Stimulated activated naive CD4-positive, alpha-beta T cell treated with Interleukin-2 at 50 U/mL for 16 hours (primary cell): ENCODE data around the gene LPCAT1.
"Not testable (repeated sequence)": the region's sequence is repeated elsewhere in the genome, so short reads cannot be mapped to it uniquely, and the experiment has no call there.

ENCODE experiments used
- DNase-seq: peaks from one replicate; lab custom pipeline; 2025; lab: John Stamatoyannopoulos, UW

LPCAT1 gene

GRCh38 chr5:1523793-1524480, at the start of gene LPCAT1:
Gene LPCAT1 (minus strand): TSS chr5:1523960. CDS start chr5:1523844, 116 bp downstream.
- DNase-seq = peak; percentile 65

DNA sequence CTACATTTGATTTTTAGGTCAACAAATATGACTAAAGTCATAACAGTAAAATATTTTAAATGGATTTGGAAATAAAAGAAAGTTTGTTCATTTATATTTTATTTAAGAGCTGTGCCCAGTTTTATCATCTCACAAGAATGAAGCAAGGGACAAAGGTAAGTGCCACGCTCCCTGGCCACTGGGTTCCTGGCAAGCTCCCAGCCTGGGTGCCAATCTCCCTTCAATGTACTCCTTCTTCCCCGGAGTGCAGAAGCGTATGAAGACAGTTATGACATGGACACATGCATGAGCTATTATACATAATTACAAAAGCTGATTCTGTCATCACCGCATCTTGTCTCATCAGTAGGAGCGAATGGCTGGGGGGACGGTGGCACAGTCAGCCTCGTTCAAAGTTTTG, 48.1 kb upstream of the LPCAT1 start:
- DNase-seq = not testable (repeated sequence)

DNA sequence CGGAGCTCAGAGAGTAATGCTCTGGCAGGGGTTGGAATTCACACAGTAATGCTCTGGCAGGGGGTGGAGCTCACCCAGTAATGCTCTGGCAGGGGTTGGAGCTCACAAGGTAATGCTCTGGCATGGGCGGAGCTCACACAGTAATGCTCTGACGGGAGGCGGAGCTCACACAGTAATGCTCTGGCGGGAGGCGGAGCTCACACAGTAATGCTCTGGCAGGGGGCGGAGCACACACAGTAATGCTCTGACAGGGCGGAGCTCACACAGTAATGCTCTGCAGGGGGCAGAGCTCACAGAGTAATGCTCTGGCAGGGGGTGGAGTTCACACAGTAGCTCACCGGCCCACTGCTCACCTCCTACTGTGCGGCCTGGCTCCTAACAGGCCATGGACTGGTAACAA, 47.2 kb upstream of the LPCAT1 start:
- DNase-seq = no peak

DNA sequence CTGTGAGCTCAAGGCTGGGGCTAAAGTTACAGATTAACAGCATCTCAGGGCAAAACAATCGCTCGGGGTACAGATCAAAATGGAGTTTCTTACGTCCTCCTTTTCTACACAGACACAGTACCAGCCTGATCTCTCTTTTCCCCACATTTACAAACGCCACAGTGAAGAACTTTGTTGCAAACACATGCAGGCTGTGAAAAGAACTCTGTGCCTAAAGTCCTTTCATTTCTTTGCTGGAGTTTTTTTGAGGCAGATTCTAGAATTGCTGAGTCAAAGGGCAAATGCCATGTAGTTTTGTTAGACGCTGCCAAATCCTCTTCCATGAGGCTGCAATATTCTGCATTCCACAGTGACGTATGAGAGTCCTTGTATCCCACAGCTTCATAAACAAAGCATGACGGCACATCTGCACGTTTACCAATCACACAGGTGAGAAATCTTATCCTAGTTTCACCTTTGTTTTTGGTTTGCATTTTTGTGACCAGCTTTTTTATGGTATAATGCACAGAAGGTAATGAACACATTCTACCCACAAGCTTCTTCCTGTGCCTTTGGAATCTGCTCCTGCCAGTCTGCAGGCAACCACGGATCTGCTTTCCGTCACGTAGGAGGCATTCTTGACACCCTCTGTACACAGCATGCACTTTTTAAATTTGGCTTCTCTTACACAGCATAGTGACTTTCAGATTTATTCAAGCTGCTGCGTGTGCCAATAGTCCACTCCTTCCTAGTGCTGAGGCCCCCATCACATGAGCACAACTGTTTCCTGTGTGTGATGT, 44.6 kb upstream of the LPCAT1 start:
- DNase-seq = no peak

DNA sequence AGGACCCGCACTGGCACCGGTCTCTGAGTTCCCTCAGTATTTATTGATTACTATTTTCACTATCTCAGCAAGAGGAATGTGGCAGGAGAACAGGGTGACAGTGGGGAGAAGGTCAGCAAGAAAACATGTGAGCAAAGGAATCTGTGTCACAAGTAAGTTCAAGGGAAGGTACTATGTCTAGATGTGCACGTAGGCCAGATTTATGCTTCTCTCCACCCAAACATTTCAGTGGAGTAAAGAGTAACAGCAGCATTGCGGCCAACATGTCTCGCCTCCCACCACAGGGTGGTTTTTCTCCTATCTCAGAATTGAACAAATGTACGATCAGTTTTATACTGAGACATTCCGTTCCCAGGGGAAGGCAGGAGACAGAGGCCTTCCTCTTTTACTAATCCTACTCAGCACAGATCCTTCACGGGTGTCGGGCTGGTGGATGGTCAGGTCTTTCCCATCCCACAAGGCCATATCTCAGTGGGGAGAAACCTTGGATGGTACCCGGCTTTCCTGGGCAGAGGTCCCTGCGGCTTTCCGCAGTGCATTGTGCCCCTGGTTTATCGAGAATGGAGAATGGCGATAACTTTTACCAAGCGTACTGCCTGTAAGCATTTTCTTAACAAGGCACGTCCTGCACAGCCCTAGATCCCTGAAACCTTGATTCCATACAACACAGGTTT, 43.9 kb upstream of the LPCAT1 start:
- DNase-seq = not testable (repeated sequence)

- no peak for DNase-seq
Measured at GRCh38 chr5:1565737-1566734, 42.3 kb upstream of the LPCAT1 start.

GRCh38 chr5:1564824-1565736, 41.3 kb upstream of the LPCAT1 start:
- no peak for DNase-seq

DNA sequence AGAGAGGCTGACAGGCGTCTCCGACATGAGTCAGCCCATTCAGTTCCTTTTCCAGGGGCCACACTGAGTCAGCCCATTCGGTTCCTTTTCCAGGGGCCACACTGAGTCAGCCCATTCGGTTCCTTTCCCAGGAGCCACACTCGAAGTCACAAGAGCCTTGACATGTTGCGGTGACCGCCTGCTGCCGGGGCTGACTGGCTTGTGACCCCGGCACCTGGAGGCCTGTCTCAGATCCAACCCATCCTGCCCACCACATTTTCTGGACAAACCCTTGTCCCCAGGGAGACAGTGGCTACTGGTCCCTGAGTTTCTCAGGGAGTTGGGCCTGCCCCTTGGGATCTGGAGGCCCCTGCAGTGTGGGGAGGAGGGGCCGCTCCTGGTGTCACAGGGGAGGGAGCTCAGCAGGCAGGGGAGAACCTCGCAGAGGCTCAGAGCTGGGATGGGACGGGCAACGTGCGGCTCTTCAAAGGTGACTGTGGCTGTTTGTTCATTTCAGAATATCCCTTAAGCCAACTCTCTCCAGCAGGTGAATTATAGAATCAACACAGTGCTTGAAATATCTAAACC, 40.5 kb upstream of the LPCAT1 start:
- DNase-seq = no peak

GRCh38 chr5:1563617-1564181, 39.9 kb upstream of the LPCAT1 start:
- DNase-seq = no peak

- no peak for DNase-seq
Measured at GRCh38 chr5:1563051-1563461, 39.3 kb upstream of the LPCAT1 start.

DNA sequence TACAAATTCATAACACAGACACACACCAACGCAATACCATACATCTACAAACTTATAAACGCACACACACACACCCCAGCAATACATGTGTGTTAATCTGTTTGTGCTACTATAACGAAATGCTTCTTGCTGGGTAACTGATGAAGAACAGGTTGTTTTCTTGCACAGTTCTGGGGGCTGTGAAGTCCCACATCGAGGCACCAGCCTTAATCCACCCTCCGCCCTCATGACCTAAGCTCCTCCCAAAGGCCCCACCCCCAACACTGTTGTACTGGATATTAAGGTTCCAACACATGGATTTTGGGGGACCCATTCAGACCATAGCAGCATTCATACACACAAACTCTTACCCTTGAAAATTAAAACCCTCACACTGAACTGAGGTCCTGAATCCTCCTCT, 38.8 kb upstream of the LPCAT1 start:
- DNase-seq = no peak

DNA sequence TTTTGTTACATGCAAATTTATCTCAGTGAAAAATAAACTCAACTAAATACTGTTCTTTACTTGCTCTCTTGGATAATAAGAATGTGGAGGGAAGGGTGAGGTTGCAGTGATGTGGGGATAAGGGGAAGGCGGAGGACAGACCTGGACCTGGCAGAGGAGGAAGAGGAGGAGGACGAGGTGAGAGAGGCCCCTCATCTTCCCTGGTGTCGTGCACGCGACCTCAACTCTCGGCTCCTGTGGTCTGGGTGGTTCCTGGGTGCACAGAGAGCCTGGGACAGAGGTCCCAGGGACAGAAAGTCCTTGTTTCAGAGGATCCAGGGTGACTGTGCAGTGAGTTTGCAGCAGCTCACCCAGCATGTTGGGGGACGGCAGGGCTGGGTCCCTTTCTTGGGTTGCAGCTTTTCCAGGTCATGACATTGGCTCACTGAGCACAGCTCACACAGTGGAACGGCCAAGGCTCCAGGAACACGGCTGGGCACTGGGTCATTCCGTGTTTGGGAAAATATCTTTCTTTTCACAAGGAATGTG, 37.7 kb upstream of the LPCAT1 start:
- no peak for DNase-seq

- not testable (repeated sequence) for DNase-seq
Measured at GRCh38 chr5:1560499-1560898, 36.7 kb upstream of the LPCAT1 start.

DNA sequence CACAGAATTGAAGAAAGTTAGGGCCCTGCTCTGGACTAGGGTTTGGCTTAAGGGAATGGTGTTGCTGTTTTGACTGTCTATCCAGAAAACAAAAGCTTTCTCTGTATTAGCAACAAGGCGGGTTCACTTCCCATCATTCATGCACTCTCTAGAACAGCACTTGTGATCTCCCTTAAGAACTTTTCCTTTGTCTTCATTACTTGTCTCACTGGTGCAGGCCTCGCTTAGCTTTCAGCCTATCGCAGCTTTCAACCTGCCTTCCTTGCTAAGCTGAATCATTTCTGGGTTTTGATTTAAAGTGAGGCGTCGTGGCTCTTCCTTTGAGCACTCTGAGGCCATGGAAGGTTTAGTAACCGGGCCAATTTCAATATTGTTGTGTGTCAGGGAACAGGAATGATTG, 35.2 kb upstream of the LPCAT1 start:
- DNase-seq = no peak

- no peak for DNase-seq
Measured at GRCh38 chr5:1557114-1557873, 33.5 kb upstream of the LPCAT1 start.

- no peak for DNase-seq
Measured at GRCh38 chr5:1555808-1556731, 32.3 kb upstream of the LPCAT1 start.

DNA sequence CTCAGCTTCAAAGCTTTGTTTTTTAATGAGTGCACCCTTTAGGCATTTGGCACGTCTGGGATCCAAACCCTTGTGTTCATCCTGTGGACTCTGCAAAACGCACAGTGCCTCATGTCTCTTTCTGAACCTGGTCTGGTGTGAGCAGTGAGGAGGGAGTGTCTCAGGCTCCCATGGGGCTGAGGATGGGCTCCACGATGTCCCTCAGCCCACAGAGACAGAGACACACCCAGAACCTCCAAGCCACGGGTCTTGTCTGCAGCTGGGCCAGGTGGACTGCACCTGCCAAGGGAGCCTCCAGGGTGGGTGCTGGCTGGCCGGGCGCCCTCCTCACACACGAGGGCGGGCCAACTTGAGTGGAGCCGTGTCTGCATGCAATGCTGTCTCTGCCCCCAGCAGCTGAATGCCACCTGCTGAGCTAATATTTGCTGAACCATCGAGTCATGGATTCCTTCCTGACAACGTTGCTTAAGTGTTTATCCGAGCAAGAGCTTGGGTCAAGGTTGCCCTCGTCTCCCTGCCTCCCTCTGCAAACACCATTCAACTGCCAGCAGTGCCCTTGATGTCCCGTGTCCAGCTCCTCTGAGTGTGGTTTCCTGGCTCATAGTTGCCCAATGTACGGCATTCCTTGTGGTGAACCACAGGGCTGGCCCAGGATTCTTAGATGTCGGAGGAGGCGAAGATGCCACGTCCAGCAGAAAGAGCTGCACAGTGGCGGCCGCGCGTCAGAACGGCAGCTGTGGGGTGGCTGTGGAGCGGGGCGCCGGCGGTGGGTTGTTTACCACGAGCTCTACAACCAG, 31.4 kb upstream of the LPCAT1 start:
- no peak for DNase-seq
